GM12874 (cell line): ENCODE measurements around the gene ACTN1.

Experiments used
- TF ChIP-seq, protein P1 (sequence below): IDR thresholded peaks from 2 replicates; pipeline ENCODE4 v1.5.1; 2011; ENCODE audit warnings: low read depth, mild to moderate bottlenecking, control low read depth, low read length, moderate library complexity; ENCODE audit not compliant: insufficient read depth

ACTN1 gene

DNA sequence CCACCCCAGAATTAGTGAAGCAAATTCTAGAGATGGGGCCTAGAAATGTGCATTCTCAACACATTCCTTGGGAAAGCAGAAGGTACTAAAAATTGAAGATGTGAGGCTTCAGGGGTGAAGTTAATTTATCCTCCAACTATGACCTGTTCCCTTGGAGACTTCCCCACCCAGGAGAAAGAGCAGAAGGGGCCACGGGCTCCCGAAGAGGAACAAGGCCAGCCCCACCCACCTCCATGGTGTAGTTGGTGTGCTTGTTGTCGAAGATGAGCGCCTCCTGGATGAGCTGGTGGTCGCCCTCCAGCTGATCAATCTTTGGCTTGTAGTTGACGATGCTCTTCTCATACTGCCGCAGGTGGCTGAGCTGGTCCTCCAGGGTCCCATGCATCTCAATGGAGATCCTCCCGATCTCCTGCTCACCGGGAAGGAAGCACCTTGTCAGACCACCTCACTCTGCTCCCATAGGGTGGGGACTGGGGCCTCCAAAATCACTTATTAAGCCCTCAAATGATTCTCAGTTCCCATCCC, 98.5 kb downstream of the ACTN1 start:
- TF ChIP-seq, protein P1, sequence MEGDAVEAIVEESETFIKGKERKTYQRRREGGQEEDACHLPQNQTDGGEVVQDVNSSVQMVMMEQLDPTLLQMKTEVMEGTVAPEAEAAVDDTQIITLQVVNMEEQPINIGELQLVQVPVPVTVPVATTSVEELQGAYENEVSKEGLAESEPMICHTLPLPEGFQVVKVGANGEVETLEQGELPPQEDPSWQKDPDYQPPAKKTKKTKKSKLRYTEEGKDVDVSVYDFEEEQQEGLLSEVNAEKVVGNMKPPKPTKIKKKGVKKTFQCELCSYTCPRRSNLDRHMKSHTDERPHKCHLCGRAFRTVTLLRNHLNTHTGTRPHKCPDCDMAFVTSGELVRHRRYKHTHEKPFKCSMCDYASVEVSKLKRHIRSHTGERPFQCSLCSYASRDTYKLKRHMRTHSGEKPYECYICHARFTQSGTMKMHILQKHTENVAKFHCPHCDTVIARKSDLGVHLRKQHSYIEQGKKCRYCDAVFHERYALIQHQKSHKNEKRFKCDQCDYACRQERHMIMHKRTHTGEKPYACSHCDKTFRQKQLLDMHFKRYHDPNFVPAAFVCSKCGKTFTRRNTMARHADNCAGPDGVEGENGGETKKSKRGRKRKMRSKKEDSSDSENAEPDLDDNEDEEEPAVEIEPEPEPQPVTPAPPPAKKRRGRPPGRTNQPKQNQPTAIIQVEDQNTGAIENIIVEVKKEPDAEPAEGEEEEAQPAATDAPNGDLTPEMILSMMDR, result no peak

DNA sequence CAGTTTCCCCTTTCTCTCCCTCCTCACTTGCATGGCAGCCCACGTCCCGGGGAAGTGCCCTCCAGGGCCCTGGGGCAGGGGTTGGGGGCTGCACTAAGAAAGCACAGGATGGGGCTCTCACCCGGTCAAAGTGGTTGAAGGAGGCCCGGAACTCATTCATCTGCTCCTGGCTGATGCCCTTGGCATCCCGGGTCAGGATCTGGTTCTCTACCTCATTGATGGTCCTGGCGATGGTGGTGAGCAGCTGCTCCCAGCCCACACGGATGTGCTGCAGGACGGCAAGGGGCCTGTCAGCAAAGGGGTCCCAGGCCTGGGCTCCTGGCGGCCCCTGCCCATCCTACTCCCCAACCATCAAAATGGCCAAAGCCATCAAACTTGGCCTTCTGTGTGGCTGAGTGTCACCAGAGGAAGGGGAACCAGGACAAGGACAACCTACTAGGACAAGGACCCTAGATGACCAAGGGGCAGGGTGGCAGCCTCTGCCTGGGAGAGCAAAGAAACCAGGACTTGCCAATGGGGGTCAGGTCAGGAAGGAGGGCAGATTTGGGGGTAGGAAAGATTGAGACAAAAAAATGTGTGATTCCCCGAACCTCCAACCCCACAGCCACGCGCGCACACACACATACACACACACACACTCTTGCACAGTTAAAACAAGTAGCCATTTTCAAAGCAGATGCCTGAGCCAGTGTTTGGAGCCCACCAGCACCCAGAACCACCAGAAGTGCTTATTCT, 99.1 kb downstream of the ACTN1 start:
- TF ChIP-seq, protein P1, result no peak

DNA sequence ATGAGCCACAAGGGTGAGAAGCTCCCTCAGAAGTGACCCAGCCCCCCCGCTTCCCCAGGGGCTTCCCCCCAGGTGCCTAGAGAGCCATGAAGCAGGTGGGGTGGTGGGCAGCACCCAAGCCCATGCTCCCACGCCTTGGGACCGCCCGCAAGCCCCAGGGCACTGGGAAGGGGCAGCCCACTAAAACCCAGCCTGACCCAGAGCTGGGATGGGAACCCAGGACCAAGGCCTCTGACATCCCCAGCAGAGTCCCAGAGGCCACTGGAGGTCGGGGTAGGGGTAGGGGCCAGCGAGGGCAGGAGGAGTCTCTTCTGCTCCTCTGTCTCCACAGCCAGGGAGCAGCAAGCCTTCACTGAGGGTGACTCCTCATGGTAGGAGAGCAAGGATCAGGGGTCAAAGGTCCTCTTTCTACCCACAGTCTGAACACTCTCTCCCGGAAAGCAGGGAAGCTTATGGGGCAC, 99.8 kb downstream of the ACTN1 start:
- TF ChIP-seq, protein P1, result no peak

DNA sequence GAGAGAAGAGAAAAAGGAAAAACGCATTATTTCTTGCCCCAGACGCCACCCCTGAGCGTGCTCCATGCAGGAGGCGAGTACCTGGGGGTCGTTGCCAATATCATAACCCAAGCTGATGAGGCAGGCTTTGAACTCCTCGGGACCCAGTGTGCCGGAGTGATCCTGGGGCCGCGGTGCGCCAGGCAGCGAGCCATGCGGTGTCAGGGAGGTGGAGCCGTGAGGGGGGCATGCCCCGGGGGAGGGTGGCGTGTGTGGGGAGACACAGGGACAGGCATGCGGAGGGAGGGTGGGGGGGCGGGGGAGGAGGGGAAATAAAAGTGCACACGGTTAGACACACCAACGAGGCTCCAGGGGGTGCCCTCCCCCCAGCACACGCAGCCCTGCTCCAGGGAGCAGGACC, 100.2 kb downstream of the ACTN1 start:
- TF ChIP-seq, protein P1, result no peak

DNA sequence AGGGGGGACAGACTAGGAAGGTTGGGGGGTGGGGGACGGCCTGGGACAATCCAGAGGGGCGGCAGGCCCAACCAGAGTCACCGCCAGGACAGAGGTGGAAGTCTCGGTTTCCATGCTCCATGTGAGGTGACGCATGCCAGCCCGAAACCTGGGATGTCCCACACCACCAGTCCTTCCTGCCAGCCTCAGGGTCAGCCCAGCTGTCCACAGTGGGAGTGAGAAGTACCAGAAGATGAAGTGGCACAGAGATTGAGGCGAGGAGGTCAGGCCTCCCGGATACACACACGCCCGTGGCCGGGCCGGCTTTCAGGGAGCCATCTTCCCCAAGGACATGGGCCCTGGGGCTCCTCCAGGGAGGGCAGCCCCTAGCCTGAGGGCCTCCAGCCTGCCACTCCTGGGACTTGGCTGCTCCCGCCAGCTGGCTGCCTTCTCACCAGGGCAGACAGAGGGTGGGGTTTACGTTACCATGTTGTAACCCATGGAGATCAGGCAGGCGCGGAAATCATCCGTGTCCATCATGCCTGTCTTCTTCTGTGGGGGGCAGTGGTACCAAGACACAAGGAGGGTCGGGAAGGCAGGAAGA, 101.0 kb downstream of the ACTN1 start:
- TF ChIP-seq, protein P1, result no peak

DNA sequence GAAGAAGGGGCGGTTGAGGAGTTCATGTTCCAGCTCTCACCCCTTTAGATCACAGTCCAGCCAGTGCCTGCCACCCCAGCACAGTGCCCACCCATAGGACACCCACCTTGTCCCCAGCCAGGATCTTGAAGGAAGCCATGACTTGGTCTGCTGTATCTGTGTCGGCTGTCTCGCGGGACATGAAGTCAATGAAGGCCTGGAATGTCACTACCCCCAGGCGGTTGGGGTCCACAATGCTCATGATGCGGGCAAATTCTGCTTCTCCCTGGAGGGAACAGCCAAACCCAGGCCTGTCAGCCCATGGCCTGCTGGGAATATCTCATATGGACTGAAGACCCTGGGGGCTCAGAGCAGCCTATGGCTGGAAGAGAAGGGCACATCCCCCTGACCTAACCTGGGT, 102.1 kb downstream of the ACTN1 start:
- TF ChIP-seq, protein P1, result no peak

DNA sequence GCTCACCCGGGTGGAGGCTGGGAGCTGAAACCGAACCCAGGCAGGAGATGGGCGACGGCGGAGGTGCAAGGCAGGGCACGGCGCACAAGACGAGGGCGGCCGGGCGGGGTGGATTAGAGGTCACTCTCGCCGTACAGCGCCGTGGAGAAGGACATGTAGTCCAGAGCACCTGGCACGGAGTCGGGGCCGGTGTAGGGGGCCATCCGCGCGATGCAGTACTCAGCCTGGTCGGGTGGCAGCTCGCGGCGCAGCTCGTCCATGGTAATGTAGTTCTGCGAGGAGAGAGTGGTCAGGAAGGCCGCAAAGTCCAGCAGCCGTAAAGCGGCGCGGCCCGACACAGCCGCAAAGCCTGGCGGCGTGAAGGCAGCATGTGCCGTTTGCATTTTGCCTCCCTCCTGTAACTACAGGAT, 104.4 kb downstream of the ACTN1 start:
- TF ChIP-seq, protein P1, result no peak
